Measurements from ENCODE around the gene TRPM1.

The TRPM1 gene

GRCh38 chr15:31085359-31085758, 16.2 kb downstream of the TRPM1 start:
- no peaks in the 10 kb centered on the region for H3K27me3 ChIP-seq (ENCODE audit: control insufficient read depth in 5 of 5, insufficient read depth in 4 of 5, low read length in 5 of 5)
- no peaks in the 10 kb centered on the region for H3K36me3 ChIP-seq (ENCODE audit: control insufficient read depth in 5 of 5, insufficient read depth in 5 of 5, low read length in 5 of 5)
- no peak overlapping the region for H3K4me3 ChIP-seq (ENCODE audit: low read depth in 1 of 5, low read length in 5 of 5)
- H3K27ac ChIP-seq (ENCODE audit: low read depth, low read length) = no peak overlapping the region
- no peak overlapping the region for H3K9ac ChIP-seq (ENCODE audit: low read length in 5 of 5)
- H3K4me1 ChIP-seq (ENCODE audit: control insufficient read depth in 5 of 5, insufficient read depth in 5 of 5, low read length in 5 of 5) = peaks cover 0 to 24% (median 21%) of the 10 kb centered on the region in 5 donors
- H3K9me3 ChIP-seq (ENCODE audit: control insufficient read depth in 5 of 5, low read length in 5 of 5) = no peaks in the 10 kb centered on the region

GRCh38 chr15:31084176-31084575, 17.3 kb downstream of the TRPM1 start:
- H3K27me3 ChIP-seq (ENCODE audit: control insufficient read depth in 5 of 5, insufficient read depth in 4 of 5, low read length in 5 of 5) = no peaks in the 10 kb centered on the region
- H3K9ac ChIP-seq (ENCODE audit: low read length in 5 of 5) = no peak overlapping the region
- H3K27ac ChIP-seq (ENCODE audit: low read depth, low read length) = no peak overlapping the region
- H3K36me3 ChIP-seq (ENCODE audit: control insufficient read depth in 5 of 5, insufficient read depth in 5 of 5, low read length in 5 of 5) = no peaks in the 10 kb centered on the region
- H3K4me3 ChIP-seq (ENCODE audit: low read depth in 1 of 5, low read length in 5 of 5) = no peak overlapping the region
- peaks cover 0 to 32% (median 25%) of the 10 kb centered on the region in 5 donors for H3K4me1 ChIP-seq (ENCODE audit: control insufficient read depth in 5 of 5, insufficient read depth in 5 of 5, low read length in 5 of 5)
- H3K9me3 ChIP-seq (ENCODE audit: control insufficient read depth in 5 of 5, low read length in 5 of 5) = no peaks in the 10 kb centered on the region

GRCh38 chr15:31083370-31083780, 18.1 kb downstream of the TRPM1 start:
- Histone ChIP-seq H3K9ac (ENCODE audit: low read length in 5 of 5) (no peak overlapping the region), H3K4me3 (ENCODE audit: low read depth in 1 of 5, low read length in 5 of 5) (no peak overlapping the region), H3K27ac (ENCODE audit: low read depth, low read length) (no peak overlapping the region), H3K36me3 (ENCODE audit: control insufficient read depth in 5 of 5, insufficient read depth in 5 of 5, low read length in 5 of 5) (no peaks in the 10 kb centered on the region), H3K27me3 (ENCODE audit: control insufficient read depth in 5 of 5, insufficient read depth in 4 of 5, low read length in 5 of 5) (no peaks in the 10 kb centered on the region), H3K9me3 (ENCODE audit: control insufficient read depth in 5 of 5, low read length in 5 of 5) (no peaks in the 10 kb centered on the region), H3K4me1 (ENCODE audit: control insufficient read depth in 5 of 5, insufficient read depth in 5 of 5, low read length in 5 of 5) (peaks cover 0 to 37% (median 26%) of the 10 kb centered on the region in 5 donors)

GRCh38 chr15:31082771-31083369, 18.7 kb downstream of the TRPM1 start:
- no peaks in the 10 kb centered on the region for H3K36me3 ChIP-seq (ENCODE audit: control insufficient read depth in 5 of 5, insufficient read depth in 5 of 5, low read length in 5 of 5)
- H3K4me1 ChIP-seq (ENCODE audit: control insufficient read depth in 5 of 5, insufficient read depth in 5 of 5, low read length in 5 of 5) = peaks cover 0 to 37% (median 26%) of the 10 kb centered on the region in 5 donors
- no peak overlapping the region for H3K4me3 ChIP-seq (ENCODE audit: low read depth in 1 of 5, low read length in 5 of 5)
- H3K9ac ChIP-seq (ENCODE audit: low read length in 5 of 5) = no peak overlapping the region
- H3K9me3 ChIP-seq (ENCODE audit: control insufficient read depth in 5 of 5, low read length in 5 of 5) = no peaks in the 10 kb centered on the region
- no peak overlapping the region for H3K27ac ChIP-seq (ENCODE audit: low read depth, low read length)
- no peaks in the 10 kb centered on the region for H3K27me3 ChIP-seq (ENCODE audit: control insufficient read depth in 5 of 5, insufficient read depth in 4 of 5, low read length in 5 of 5)

- Histone ChIP-seq H3K36me3 (ENCODE audit: control insufficient read depth in 5 of 5, insufficient read depth in 5 of 5, low read length in 5 of 5) (no peaks in the 10 kb centered on the region), H3K4me1 (ENCODE audit: control insufficient read depth in 5 of 5, insufficient read depth in 5 of 5, low read length in 5 of 5) (peaks cover 0 to 37% (median 26%) of the 10 kb centered on the region in 5 donors), H3K9ac (ENCODE audit: low read length in 5 of 5) (no peak overlapping the region), H3K9me3 (ENCODE audit: control insufficient read depth in 5 of 5, low read length in 5 of 5) (no peaks in the 10 kb centered on the region), H3K27ac (ENCODE audit: low read depth, low read length) (no peak overlapping the region), H3K4me3 (ENCODE audit: low read depth in 1 of 5, low read length in 5 of 5) (no peak overlapping the region), H3K27me3 (ENCODE audit: control insufficient read depth in 5 of 5, insufficient read depth in 4 of 5, low read length in 5 of 5) (no peaks in the 10 kb centered on the region)
These were observed 19.8 kb downstream of the TRPM1 start for GRCh38 chr15:31081588-31082250.

GRCh38 chr15:31081056-31081455, 20.5 kb downstream of the TRPM1 start:
- Histone ChIP-seq H3K27me3 (ENCODE audit: control insufficient read depth in 5 of 5, insufficient read depth in 4 of 5, low read length in 5 of 5) (no peaks in the 10 kb centered on the region), H3K9ac (ENCODE audit: low read length in 5 of 5) (peak overlapping the region in 3 of 5 donors; percentile 12 to 62 (median 14)), H3K36me3 (ENCODE audit: control insufficient read depth in 5 of 5, insufficient read depth in 5 of 5, low read length in 5 of 5) (no peaks in the 10 kb centered on the region), H3K9me3 (ENCODE audit: control insufficient read depth in 5 of 5, low read length in 5 of 5) (no peaks in the 10 kb centered on the region), H3K27ac (ENCODE audit: low read depth, low read length) (no peak overlapping the region), H3K4me1 (ENCODE audit: control insufficient read depth in 5 of 5, insufficient read depth in 5 of 5, low read length in 5 of 5) (peaks cover 0 to 37% (median 26%) of the 10 kb centered on the region in 5 donors), H3K4me3 (ENCODE audit: low read depth in 1 of 5, low read length in 5 of 5) (peak overlapping the region; percentile 33 to 74 (median 57))

- peak overlapping the region; percentile 33 to 74 (median 57) for H3K4me3 ChIP-seq (ENCODE audit: low read depth in 1 of 5, low read length in 5 of 5)
- peaks cover 0 to 37% (median 26%) of the 10 kb centered on the region in 5 donors for H3K4me1 ChIP-seq (ENCODE audit: control insufficient read depth in 5 of 5, insufficient read depth in 5 of 5, low read length in 5 of 5)
- no peak overlapping the region for H3K27ac ChIP-seq (ENCODE audit: low read depth, low read length)
- no peaks in the 10 kb centered on the region for H3K36me3 ChIP-seq (ENCODE audit: control insufficient read depth in 5 of 5, insufficient read depth in 5 of 5, low read length in 5 of 5)
- H3K9ac ChIP-seq (ENCODE audit: low read length in 5 of 5) = peak overlapping the region in 3 of 5 donors; percentile 12 to 62 (median 14)
- H3K9me3 ChIP-seq (ENCODE audit: control insufficient read depth in 5 of 5, low read length in 5 of 5) = no peaks in the 10 kb centered on the region
- no peaks in the 10 kb centered on the region for H3K27me3 ChIP-seq (ENCODE audit: control insufficient read depth in 5 of 5, insufficient read depth in 4 of 5, low read length in 5 of 5)
These were observed 20.9 kb downstream of the TRPM1 start for GRCh38 chr15:31080591-31081014.

GRCh38 chr15:31079519-31079918, 22.0 kb downstream of the TRPM1 start:
- peaks cover 0 to 37% (median 26%) of the 10 kb centered on the region in 5 donors for H3K4me1 ChIP-seq (ENCODE audit: control insufficient read depth in 5 of 5, insufficient read depth in 5 of 5, low read length in 5 of 5)
- H3K36me3 ChIP-seq (ENCODE audit: control insufficient read depth in 5 of 5, insufficient read depth in 5 of 5, low read length in 5 of 5) = no peaks in the 10 kb centered on the region
- H3K27ac ChIP-seq (ENCODE audit: low read depth, low read length) = no peak overlapping the region
- no peaks in the 10 kb centered on the region for H3K9me3 ChIP-seq (ENCODE audit: control insufficient read depth in 5 of 5, low read length in 5 of 5)
- no peak overlapping the region for H3K4me3 ChIP-seq (ENCODE audit: low read depth in 1 of 5, low read length in 5 of 5)
- H3K27me3 ChIP-seq (ENCODE audit: control insufficient read depth in 5 of 5, insufficient read depth in 4 of 5, low read length in 5 of 5) = no peaks in the 10 kb centered on the region
- H3K9ac ChIP-seq (ENCODE audit: low read length in 5 of 5) = no peak overlapping the region

GRCh38 chr15:31078471-31078870, 23.1 kb downstream of the TRPM1 start:
- H3K4me3 ChIP-seq (ENCODE audit: low read depth in 1 of 5, low read length in 5 of 5) = no peak overlapping the region
- H3K9me3 ChIP-seq (ENCODE audit: control insufficient read depth in 5 of 5, low read length in 5 of 5) = no peaks in the 10 kb centered on the region
- no peaks in the 10 kb centered on the region for H3K27me3 ChIP-seq (ENCODE audit: control insufficient read depth in 5 of 5, insufficient read depth in 4 of 5, low read length in 5 of 5)
- no peak overlapping the region for H3K9ac ChIP-seq (ENCODE audit: low read length in 5 of 5)
- no peaks in the 10 kb centered on the region for H3K36me3 ChIP-seq (ENCODE audit: control insufficient read depth in 5 of 5, insufficient read depth in 5 of 5, low read length in 5 of 5)
- no peak overlapping the region for H3K27ac ChIP-seq (ENCODE audit: low read depth, low read length)
- H3K4me1 ChIP-seq (ENCODE audit: control insufficient read depth in 5 of 5, insufficient read depth in 5 of 5, low read length in 5 of 5) = peaks cover 0 to 32% (median 22%) of the 10 kb centered on the region in 5 donors

- H3K36me3 ChIP-seq (ENCODE audit: control insufficient read depth in 5 of 5, insufficient read depth in 5 of 5, low read length in 5 of 5) = no peaks in the 10 kb centered on the region
- no peaks in the 10 kb centered on the region for H3K27me3 ChIP-seq (ENCODE audit: control insufficient read depth in 5 of 5, insufficient read depth in 4 of 5, low read length in 5 of 5)
- H3K9me3 ChIP-seq (ENCODE audit: control insufficient read depth in 5 of 5, low read length in 5 of 5) = no peaks in the 10 kb centered on the region
- H3K4me3 ChIP-seq (ENCODE audit: low read depth in 1 of 5, low read length in 5 of 5) = no peak overlapping the region
- H3K9ac ChIP-seq (ENCODE audit: low read length in 5 of 5) = no peak overlapping the region
- H3K4me1 ChIP-seq (ENCODE audit: control insufficient read depth in 5 of 5, insufficient read depth in 5 of 5, low read length in 5 of 5) = peaks cover 0 to 28% (median 18%) of the 10 kb centered on the region in 5 donors
- no peak overlapping the region for H3K27ac ChIP-seq (ENCODE audit: low read depth, low read length)
These were observed 23.6 kb downstream of the TRPM1 start for GRCh38 chr15:31077941-31078340.
